Erythroblast (primary cell): Measurements from ENCODE around the gene PFDN1.

Experiments used
- GATA1 ChIP-seq: IDR thresholded peaks from 2 replicates; pipeline ENCODE4 v1.6.1; 2011; ENCODE audit warnings: low read depth, mild to moderate bottlenecking, control low read depth, low read length, moderate library complexity
- POLR2A ChIP-seq: IDR thresholded peaks from 2 replicates; pipeline ENCODE4 v1.6.1; 2011; ENCODE audit warnings: mild to moderate bottlenecking, low read length

DNA sequence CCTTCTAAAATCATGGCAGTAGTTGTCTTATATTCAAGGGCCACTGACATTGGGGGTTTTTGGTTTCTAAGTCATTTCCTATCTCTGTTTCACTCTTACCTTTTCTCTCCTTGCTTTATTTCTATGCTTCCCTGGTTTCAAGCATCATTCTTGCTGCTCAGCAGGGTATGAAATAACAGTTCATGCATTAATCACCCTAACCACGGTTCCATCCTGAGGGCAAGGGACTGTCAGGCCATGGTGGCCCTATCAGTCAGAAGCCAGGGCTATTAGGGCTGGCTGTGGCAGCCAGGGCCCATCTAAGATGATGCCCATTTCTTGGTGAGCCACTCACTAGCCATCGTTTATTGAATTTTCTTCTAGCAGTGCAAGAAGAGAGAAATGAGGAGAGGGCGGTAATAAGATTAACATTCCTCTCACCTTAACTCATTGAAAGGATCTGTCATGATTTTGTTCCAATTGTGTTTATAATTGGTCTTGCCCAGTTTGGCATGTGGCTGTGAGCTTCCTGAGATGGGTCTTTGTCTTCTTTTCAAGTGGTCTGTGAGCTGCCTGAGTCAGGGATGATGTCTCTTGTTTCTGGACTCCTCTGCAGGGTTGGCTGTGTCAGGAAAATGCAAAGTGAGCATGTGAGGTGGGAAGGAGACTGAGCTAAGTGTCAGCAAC lies 82.7 kb downstream of the PFDN1 start:
- TF ChIP-seq POLR2A (no peak), GATA1 (no peak)
